ENCODE results near the gene TULP1. TPM values are rescaled to one million over a fixed set of nuclear protein-coding genes. Genes with fewer than 3 reads are reported as not detected.

Gene TULP1
- total and polyA plus RNA-seq, 2 of the 13 experiments (the other 11 are each of a cell fraction or from before 2014, with no cell fraction given) = not detected

GRCh38 chr6:35522660-35523658 lies 10.3 kb upstream of the TULP1 start (continued):
- TF ChIP-seq, protein P1, sequence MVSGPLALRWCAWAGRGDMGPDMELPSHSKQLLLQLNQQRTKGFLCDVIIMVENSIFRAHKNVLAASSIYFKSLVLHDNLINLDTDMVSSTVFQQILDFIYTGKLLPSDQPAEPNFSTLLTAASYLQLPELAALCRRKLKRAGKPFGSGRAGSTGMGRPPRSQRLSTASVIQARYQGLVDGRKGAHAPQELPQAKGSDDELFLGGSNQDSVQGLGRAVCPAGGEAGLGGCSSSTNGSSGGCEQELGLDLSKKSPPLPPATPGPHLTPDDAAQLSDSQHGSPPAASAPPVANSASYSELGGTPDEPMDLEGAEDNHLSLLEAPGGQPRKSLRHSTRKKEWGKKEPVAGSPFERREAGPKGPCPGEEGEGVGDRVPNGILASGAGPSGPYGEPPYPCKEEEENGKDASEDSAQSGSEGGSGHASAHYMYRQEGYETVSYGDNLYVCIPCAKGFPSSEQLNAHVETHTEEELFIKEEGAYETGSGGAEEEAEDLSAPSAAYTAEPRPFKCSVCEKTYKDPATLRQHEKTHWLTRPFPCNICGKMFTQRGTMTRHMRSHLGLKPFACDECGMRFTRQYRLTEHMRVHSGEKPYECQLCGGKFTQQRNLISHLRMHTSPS (CRISPR knock-in tag; IDR thresholded peaks at IDR 0.05; ENCODE audit: low read depth) = no peak
- no peak for TF ChIP-seq ATF7-NPFF (CRISPR knock-in tag; IDR thresholded peaks at IDR 0.05; ENCODE audit: low read depth)
- TF ChIP-seq MAFK (conservative IDR thresholded peaks at IDR 0.05 in 1 of 2, IDR thresholded peaks at IDR 0.05 in 1 of 2; ENCODE audit: low read length in 2 of 2) = no peak
- no peak; the same call in 1 of the 2 replicates for TF ChIP-seq HOXA3 (CRISPR knock-in tag; IDR thresholded peaks at IDR 0.05)
- TF ChIP-seq KLF12 (CRISPR knock-in tag; IDR thresholded peaks at IDR 0.05; ENCODE audit: borderline replicate concordance) = no peak
- no peak for TF ChIP-seq FOXK1 (CRISPR knock-in tag; IDR thresholded peaks at IDR 0.05; ENCODE audit: borderline replicate concordance, low read depth)
- TF ChIP-seq SOX5 (CRISPR knock-in tag; IDR thresholded peaks at IDR 0.05; ENCODE audit: borderline replicate concordance) = no peak; the same call in 1 of the 2 replicates
- no peak for TF ChIP-seq ZNF576 (CRISPR knock-in tag; IDR thresholded peaks at IDR 0.05)
- TF ChIP-seq FOXM1 (CRISPR knock-in tag; IDR thresholded peaks at IDR 0.05) = no peak
- no peak for TF ChIP-seq GPN1 (CRISPR knock-in tag; IDR thresholded peaks at IDR 0.05; ENCODE audit: borderline replicate concordance)
- TF ChIP-seq PATZ1 (CRISPR knock-in tag; IDR thresholded peaks at IDR 0.05) = peak; percentile 75
- TF ChIP-seq TBL1XR1 (IDR thresholded peaks at IDR 0.05; ENCODE audit: borderline replicate concordance, low read length, partially characterized antibody) = no peak
- peak; percentile 68 for TF ChIP-seq SMC3 (IDR thresholded peaks at IDR 0.05; ENCODE audit: low read length)
- TF ChIP-seq, protein P2, sequence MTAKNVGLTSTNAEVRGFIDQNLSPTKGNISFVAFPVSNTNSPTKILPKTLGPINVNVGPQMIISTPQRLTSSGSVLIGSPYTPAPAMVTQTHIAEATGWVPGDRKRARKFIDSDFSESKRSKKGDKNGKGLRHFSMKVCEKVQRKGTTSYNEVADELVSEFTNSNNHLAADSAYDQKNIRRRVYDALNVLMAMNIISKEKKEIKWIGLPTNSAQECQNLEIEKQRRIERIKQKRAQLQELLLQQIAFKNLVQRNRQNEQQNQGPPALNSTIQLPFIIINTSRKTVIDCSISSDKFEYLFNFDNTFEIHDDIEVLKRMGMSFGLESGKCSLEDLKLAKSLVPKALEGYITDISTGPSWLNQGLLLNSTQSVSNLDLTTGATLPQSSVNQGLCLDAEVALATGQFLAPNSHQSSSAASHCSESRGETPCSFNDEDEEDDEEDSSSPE (CRISPR knock-in tag; IDR thresholded peaks at IDR 0.05) = no peak
- no peak for TF ChIP-seq FOXA1 (IDR thresholded peaks at IDR 0.05)
- TF ChIP-seq FOXA1 (CRISPR knock-in tag; IDR thresholded peaks at IDR 0.05) = peak; percentile 47
- no peak for TF ChIP-seq ZKSCAN1 (IDR thresholded peaks at IDR 0.05; ENCODE audit: low read length)
- no peak for TF ChIP-seq PRMT3 (CRISPR knock-in tag; IDR thresholded peaks at IDR 0.05; ENCODE audit: borderline replicate concordance, low read depth)
- TF ChIP-seq TMF1 (CRISPR knock-in tag; IDR thresholded peaks at IDR 0.05; ENCODE audit: low read depth) = no peak
- TF ChIP-seq ZBTB2 (CRISPR knock-in tag; IDR thresholded peaks at IDR 0.05; ENCODE audit: low read depth) = no peak
- no peak for TF ChIP-seq ATF2 (CRISPR knock-in tag; IDR thresholded peaks at IDR 0.05)
